Heart left ventricle (tissue), 16 donors: ENCODE results near the gene FAAP100. TPM values are rescaled to one million over a fixed set of nuclear protein-coding genes. Genes with fewer than 3 reads are reported as not detected.

Experiments used
- ATAC-seq, 4 donors: fragments of 200-7000 bp; cut with Tn5 transposase; one replicate each; pipeline ENCODE4 v1.9.1; 2020 to 2022; ENCODE audit warnings: moderate library complexity in 4 of 4, mild to moderate bottlenecking in 3 of 4, moderate number of reproducible peaks in 1 of 4
- DNase-seq, 5 donors: peaks; one replicate each; pipeline ENCODE4 v3.0.0-alpha.2; 2020
- H3K27ac ChIP-seq, 12 donors: fragments of 200-600 bp; sonication (generic) in 4 of 12; one replicate each; pipeline versions ENCODE4 v1.5.0 to v1.8.0; 2016 to 2022; ENCODE audit warnings: mild to moderate bottlenecking in 2 of 12
- H3K27me3 ChIP-seq, 9 donors: fragments of 200-600 bp; sonication (generic) in 2 of 9; one replicate each; pipeline versions ENCODE4 v1.5.1 to v1.8.0; 2016 to 2022; ENCODE audit warnings: mild to moderate bottlenecking in 3 of 9
- H3K36me3 ChIP-seq, 9 donors: fragments of 200-600 bp; sonication (generic) in 2 of 9; one replicate each; pipeline versions ENCODE4 v1.5.0 to v1.8.0; 2018 to 2022; ENCODE audit warnings: mild to moderate bottlenecking in 2 of 9
- H3K4me1 ChIP-seq, 12 donors: fragments of 200-600 bp; sonication (generic) in 4 of 12; one replicate each; pipeline versions ENCODE4 v1.5.0 to v1.8.0; 2016 to 2022; ENCODE audit warnings: mild to moderate bottlenecking in 3 of 12
- H3K4me3 ChIP-seq, 12 donors: fragments of 200-600 bp; sonication (generic) in 4 of 12; one replicate each; pipeline versions ENCODE4 v1.5.0 to v1.8.0; 2017 to 2022; ENCODE audit warnings: mild to moderate bottlenecking in 9 of 12, moderate library complexity in 4 of 12
- H3K9me3 ChIP-seq, 12 donors: fragments of 200-600 bp; sonication (generic) in 4 of 12; one replicate each; pipeline versions ENCODE4 v1.5.0 to v1.8.0; 2016 to 2022; ENCODE audit warnings: mild to moderate bottlenecking in 1 of 12
- POLR2A ChIP-seq, 2 donors: fragments of 450-650 bp; IDR thresholded peaks; one replicate each; pipeline ENCODE4 v1.6.1; 2017; ENCODE audit warnings: antibody characterized with exemption in 2 of 2, mild to moderate bottlenecking in 2 of 2, moderate library complexity in 2 of 2
- whole genome bisulfite sequencing, 4 donors: extraction: QIAGEN DNeasy Blood & Tissue Kit in 2 of 4; methylation state at CpG; one replicate each; pipeline versions ENCODE4 v1.1.5 to v1.1.7; 2013 to 2018; 5-methylcytosine and 5-hydroxymethylcytosine counted together
- intact Hi-C, 10 donors: fragments of 100-400 bp; cut with DNase I; formaldehyde crosslinking; loops; one replicate each; pipeline versions ENCODE4 v1.11.1 to v1.14.2; 2022
- polyA plus RNA-seq, 2 donors: library from polyadenylated mRNA; stranded (reverse); fragments of 200-250 nt; gene quantifications; one replicate each; pipeline ENCODE4 v1.2.3, GENCODE V29; 2013
- total RNA-seq, 9 donors: library from RNA; depleted of rRNA in 2 of 9; stranded (reverse); fragments of >200 nt in 2 of 9; fragmentation: NEBNext Ultra II Directional in 3 of 9; extraction: Animal tissue kit (Norgen Biotek cat#: 25700) in 3 of 9; gene quantifications; one replicate each; pipeline versions ENCODE4 v1.1.0 to v1.2.4, GENCODE V29; 2016 to 2023
- TF ChIP-seq, protein P1 (sequence below), 12 donors: fragments of 200-600 bp; sonication (generic) in 4 of 12; IDR thresholded peaks; one replicate each; pipeline versions ENCODE4 v1.5.0 to v1.8.0; 2018 to 2022; ENCODE audit warnings: antibody characterized with exemption in 12 of 12, mild to moderate bottlenecking in 5 of 12
- donor health status: ischemic (EF 13 %, LVEDD 7.1; RV severe dilation, severe dysfunction).
- donor health status: healthy with polysubstance abuse.
- donor health status: DM: no; HTN: yes; CAD: no.
- donor health status: DM: no; HTN: no; CAD: no.
- donor health status: ischemic (EF 25% LVEDD 6.9; RV normal size, moderate dysfunction).
- donor health status: ischemic (EF 25% LVEDD 5.7; RV mildly dilated, moderate dysfunction).
- donor health status: healthy.
- donor health status: DM: yes; HTN: yes; CAD: no.
- donor health status: ischemic (EF 35%, LVEDD 5.7; RV mildly dilated, moderate dysfunction).
- donor health status: nonischemic (EF 11% LVEDD 7.7; RV severe dilation, severe dysfunction).
- donor health status: DM: yes; HTN: yes; CAD: no.
- donor health status: PGD.
- donor health status: ischemic (EF 29% LVEDD 5.4; RV normal size, mild dysfunction).
- donor health status: nonischemic (EF 23%, LVEDD 6.1; RV moderate dilation, normal function).

Gene FAAP100
- total and polyA plus RNA-seq, 11 donors: 10.1 to 21.6 (median 16.6) TPM

DNA sequence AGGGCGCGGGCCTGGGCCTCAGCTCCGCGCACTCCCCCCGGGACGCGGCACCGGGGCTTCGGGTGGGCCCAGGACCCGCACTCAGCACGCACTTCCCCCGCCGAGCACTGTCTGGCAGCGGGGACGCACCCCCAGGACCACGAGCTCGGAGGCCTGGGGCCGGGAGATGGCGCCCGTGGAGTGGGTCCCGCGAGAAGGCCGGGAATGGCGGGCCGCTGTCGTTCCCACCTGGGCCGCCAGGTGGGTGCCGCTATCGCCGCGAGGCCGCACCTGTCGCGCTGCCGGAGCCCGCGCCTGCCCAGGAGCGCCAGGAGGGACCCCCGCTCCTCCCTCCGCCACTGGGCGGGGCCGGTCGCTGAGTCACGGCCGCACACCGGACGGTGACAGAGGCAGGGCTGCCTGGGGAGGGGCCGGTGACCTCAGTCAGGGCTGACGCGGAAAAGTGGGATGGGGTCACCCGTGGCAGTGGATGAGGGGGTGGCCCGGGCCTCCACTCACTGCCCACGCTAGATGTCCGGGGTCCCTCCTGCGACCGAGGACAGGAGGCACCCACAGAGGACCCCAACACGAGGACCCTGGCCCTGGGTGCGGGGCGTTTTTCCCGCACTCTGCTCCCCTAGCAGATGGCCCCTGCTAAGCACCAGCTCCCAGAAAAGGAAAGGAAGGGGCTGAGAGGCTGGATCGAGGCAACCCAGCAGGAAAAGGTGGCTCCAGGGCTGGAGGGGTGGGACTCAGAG, 32.7 kb downstream of the FAAP100 start:
- no peak for TF ChIP-seq POLR2A (IDR thresholded peaks at IDR 0.05)
- TF ChIP-seq, protein P1, sequence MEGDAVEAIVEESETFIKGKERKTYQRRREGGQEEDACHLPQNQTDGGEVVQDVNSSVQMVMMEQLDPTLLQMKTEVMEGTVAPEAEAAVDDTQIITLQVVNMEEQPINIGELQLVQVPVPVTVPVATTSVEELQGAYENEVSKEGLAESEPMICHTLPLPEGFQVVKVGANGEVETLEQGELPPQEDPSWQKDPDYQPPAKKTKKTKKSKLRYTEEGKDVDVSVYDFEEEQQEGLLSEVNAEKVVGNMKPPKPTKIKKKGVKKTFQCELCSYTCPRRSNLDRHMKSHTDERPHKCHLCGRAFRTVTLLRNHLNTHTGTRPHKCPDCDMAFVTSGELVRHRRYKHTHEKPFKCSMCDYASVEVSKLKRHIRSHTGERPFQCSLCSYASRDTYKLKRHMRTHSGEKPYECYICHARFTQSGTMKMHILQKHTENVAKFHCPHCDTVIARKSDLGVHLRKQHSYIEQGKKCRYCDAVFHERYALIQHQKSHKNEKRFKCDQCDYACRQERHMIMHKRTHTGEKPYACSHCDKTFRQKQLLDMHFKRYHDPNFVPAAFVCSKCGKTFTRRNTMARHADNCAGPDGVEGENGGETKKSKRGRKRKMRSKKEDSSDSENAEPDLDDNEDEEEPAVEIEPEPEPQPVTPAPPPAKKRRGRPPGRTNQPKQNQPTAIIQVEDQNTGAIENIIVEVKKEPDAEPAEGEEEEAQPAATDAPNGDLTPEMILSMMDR (IDR thresholded peaks at IDR 0.05): peak in 9 of 12 donors; percentile 27 to 48 (median 36)
- intact Hi-C loops: loop anchor here in 6 of 10 donors (5.0 to 10.0 kb wide), 5 partner anchors 33 to 345 kb away; partner anchors contain the start of genes FAAP100 (in 4 of the 6), BAHCC1 (in 1 of the 6) and P4HB (in 1 of the 6)
- DNase-seq (peak in 3 of 5 donors; percentile 30 to 75 (median 54)), ATAC-seq (peak in 2 of 4 donors; percentile 2 to 3)
- H3K9me3 ChIP-seq: no peaks in the 10 kb centered on the region
- H3K36me3 ChIP-seq: no peaks in the 10 kb centered on the region
- H3K4me1 ChIP-seq: peaks cover 8 to 62% (median 46%) of the 10 kb centered on the region in 12 donors
- WGBS, 4 donors: 5 to 15% (median 11%) methylated on average over 33 to 61 of the region's 61 CpGs
- peaks cover 0 to 15% (median 6%) of the 10 kb centered on the region in 9 donors for H3K27me3 ChIP-seq
- H3K27ac ChIP-seq: peak overlapping the region in 6 of 12 donors; percentile 35 to 100 (median 78)
- peak overlapping the region; percentile 29 to 64 (median 52) for H3K4me3 ChIP-seq

DNA sequence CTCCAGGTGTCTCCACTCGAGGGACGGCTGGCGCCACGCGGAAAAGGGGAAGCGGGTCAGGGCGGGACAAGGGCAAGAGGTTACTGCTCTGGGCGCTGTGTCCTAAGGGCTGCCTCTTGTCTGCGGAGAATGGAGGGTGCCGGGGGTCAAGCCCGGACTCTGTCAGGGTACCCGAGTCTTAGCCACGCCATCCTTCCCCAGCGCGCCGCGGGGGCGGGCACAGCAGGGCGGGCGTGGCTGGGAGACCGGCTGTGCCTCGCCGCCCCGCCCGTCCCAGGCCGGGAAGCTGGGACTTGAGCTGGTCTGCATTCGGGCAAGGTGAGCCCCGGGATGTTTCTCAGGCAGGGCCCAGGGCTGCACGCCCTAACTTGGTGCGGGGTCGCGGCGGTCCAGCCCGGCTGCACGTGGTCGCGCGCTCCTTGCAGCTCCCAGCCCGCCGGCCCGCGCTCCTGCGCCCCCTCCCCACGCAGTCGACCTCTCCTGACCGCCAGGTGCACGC, 33.3 kb downstream of the FAAP100 start:
- Histone ChIP-seq H3K4me3 (peak overlapping the region; percentile 29 to 64 (median 52)), H3K9me3 (no peaks in the 10 kb centered on the region), H3K36me3 (no peaks in the 10 kb centered on the region), H3K27ac (peak overlapping the region in 10 of 12 donors; percentile 22 to 100 (median 43)), H3K27me3 (peaks cover 0 to 9% (median 5%) of the 10 kb centered on the region in 9 donors), H3K4me1 (peaks cover 8 to 66% (median 50%) of the 10 kb centered on the region in 12 donors)
- intact Hi-C loops: loop anchor here in 6 of 10 donors (5.0 to 10.0 kb wide), 4 partner anchors 33 to 346 kb away; partner anchors contain the start of genes FAAP100 (in 4 of the 6), BAHCC1 (in 1 of the 6) and P4HB (in 1 of the 6)
- ATAC-seq: peak; percentile 7 to 27 (median 17)
- no peak for TF ChIP-seq POLR2A (IDR thresholded peaks at IDR 0.05)
- TF ChIP-seq, protein P1 (IDR thresholded peaks at IDR 0.05): no peak
- WGBS, 4 donors: 0 to 2% (median 1%) methylated on average over 31 to 47 of the region's 47 CpGs; no CpG with 5 or more reads in 1 of the 4 donors
- DNase-seq: peak in 4 of 5 donors; percentile 54 to 84 (median 61)

DNA sequence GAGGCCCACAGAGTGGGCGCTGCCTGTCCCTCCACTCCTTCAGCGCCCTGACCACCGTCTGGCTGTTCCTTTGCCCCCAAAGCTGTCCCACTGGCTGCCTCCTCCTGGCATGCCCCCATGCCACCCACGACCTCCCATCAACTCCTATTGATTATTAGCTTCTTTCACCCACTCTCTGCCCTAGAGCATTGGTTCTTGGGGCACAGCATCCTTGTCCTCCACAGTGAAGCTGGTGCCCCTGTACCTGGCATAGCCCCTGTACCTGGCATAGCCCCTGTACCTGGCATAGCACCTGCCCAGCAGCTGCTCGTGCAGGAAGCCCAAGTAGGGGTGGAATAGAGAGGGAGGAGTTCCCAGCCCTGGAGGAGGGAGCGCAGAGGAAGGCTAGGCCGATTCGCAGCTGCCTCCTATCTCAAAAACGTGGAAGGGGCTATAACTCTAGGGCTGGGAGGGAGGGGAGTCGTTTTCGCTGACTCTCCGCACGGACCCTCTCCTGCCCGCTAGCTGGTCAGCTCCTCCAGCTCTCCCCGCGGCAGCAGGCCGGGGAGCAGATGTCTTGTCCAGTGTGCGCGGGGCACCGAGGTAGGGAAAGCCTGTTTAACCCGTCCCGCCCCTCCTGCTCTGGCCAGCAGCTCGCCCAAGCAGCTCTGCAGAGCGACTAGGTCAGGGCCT, 33.9 kb downstream of the FAAP100 start:
- Histone ChIP-seq H3K4me1 (peaks cover 8 to 66% (median 47%) of the 10 kb centered on the region in 12 donors), H3K9me3 (no peaks in the 10 kb centered on the region), H3K36me3 (no peaks in the 10 kb centered on the region), H3K27me3 (peaks cover 0 to 4% (median 2%) of the 10 kb centered on the region in 9 donors), H3K4me3 (peak overlapping the region in 11 of 12 donors; percentile 29 to 64 (median 55)), H3K27ac (peak overlapping the region in 10 of 12 donors; percentile 33 to 100 (median 43))
- WGBS, 4 donors: 22 to 32% (median 30%) methylated on average over 17 to 24 of the region's 24 CpGs
- DNase-seq: peak in 2 of 5 donors; percentile 20 to 29
- TF ChIP-seq, protein P1 (IDR thresholded peaks at IDR 0.05): no peak
- intact Hi-C loops: loop anchor here in 6 of 10 donors (5.0 to 10.0 kb wide), 4 partner anchors 34 to 347 kb away; partner anchors contain the start of genes FAAP100 (in 4 of the 6), BAHCC1 (in 1 of the 6) and P4HB (in 1 of the 6)
- no peak for ATAC-seq
